HUES64 (cell line): ENCODE data around the gene NOLC1.
"Not testable (repeated sequence)": the region's sequence is repeated elsewhere in the genome, so short reads cannot be mapped to it uniquely, and the experiment has no call there.

Source experiments
- H3K27ac ChIP-seq: 2 replicates; pipeline ENCODE4 v1.7.0; 2013; ENCODE audit warnings: low read depth, low read length, inconsistent platforms
- H3K27me3 ChIP-seq: 2 replicates; pipeline ENCODE4 v1.6.1; 2013; ENCODE audit warnings: mild to moderate bottlenecking, low read length; ENCODE audit not compliant: insufficient read depth
- H3K36me3 ChIP-seq: 2 replicates; pipeline ENCODE4 v1.6.1; 2013; ENCODE audit warnings: mild to moderate bottlenecking, low read length; ENCODE audit not compliant: insufficient read depth
- H3K4me1 ChIP-seq: 2 replicates; pipeline ENCODE4 v1.6.1; 2013; ENCODE audit warnings: mild to moderate bottlenecking, low read length, moderate library complexity; ENCODE audit not compliant: insufficient read depth
- H3K4me3 ChIP-seq: 2 replicates; pipeline ENCODE4 v1.5.1; 2013; ENCODE audit warnings: mild to moderate bottlenecking, low read length, moderate library complexity
- H3K9ac ChIP-seq: 2 replicates; pipeline ENCODE4 v1.6.1; 2013; ENCODE audit warnings: mild to moderate bottlenecking, low read depth, low read length
- H3K9me3 ChIP-seq: 2 replicates; pipeline ENCODE4 v1.6.1; 2013; ENCODE audit warnings: low read depth, low read length; ENCODE audit not compliant: insufficient read depth
- WGBS: fragments of 150-250, 120-280 bp; methylation state at CpG from one replicate; pipeline ENCODE4 v1.1.7; 2013; ENCODE audit warnings: missing lambda C conversion rate; 5-methylcytosine and 5-hydroxymethylcytosine counted together

The NOLC1 gene

DNA sequence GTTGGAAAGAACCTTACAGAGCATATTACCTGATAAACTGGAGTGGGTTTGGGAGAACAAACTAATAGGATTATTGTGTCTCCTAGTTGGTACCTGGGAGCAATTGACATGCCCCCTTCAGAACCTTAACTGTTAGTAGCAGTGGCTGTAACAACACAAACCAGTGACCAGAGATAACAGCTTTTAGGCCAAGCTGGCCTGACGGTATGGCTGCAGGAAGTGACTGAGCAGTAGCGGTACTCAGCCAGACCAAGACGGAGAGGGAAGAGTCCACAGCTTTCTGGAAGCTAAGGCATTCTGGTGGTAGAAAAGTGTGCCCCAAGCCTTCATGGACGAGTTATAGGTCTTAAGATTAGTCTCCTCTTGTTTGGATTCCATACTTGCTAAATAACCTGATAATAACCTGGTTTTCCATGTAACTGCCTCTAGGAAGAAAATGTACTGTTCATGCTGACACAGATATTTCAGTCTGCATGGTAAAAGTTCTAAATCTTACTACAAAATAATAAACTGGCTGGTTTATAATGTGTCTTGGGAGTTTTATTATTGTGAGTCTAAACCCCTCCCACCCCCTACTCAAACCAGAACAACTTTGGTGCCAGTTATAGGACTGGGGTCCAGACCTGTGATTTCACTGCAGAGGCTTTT lies 11.3 kb downstream of the NOLC1 start:
- Histone ChIP-seq H3K9ac (no peak overlapping the region; the same call in 1 of the 2 replicates), H3K27me3 (no peaks in the 10 kb centered on the region), H3K36me3 (peaks cover 58% of the 10 kb centered on the region), H3K4me1 (no peaks in the 10 kb centered on the region), H3K27ac (peak overlapping the region; percentile 72; the same call in 1 of the 2 replicates), H3K9me3 (no peaks in the 10 kb centered on the region), H3K4me3 (no peak overlapping the region)
- WGBS, result 85% methylated on average over 4 of the region's 4 CpGs

- Histone ChIP-seq H3K9ac (no peak overlapping the region), H3K4me1 (no peaks in the 10 kb centered on the region), H3K36me3 (peaks cover 14% of the 10 kb centered on the region), H3K27me3 (no peaks in the 10 kb centered on the region), H3K9me3 (no peaks in the 10 kb centered on the region), H3K4me3 (no peak overlapping the region), H3K27ac (no peak overlapping the region)
- WGBS, result 100% methylated on average over 1 of the region's 1 CpG
Measured at GRCh38 chr10:102167861-102168260, 15.7 kb downstream of the NOLC1 start.

- Histone ChIP-seq H3K9ac (no peak overlapping the region), H3K4me1 (no peaks in the 10 kb centered on the region), H3K9me3 (no peaks in the 10 kb centered on the region), H3K27me3 (no peaks in the 10 kb centered on the region), H3K27ac (no peak overlapping the region), H3K4me3 (no peak overlapping the region), H3K36me3 (no peaks in the 10 kb centered on the region)
- 76% methylated on average over 3 of the region's 3 CpGs for WGBS
Measured at GRCh38 chr10:102170602-102171001, 18.4 kb downstream of the NOLC1 start.

DNA sequence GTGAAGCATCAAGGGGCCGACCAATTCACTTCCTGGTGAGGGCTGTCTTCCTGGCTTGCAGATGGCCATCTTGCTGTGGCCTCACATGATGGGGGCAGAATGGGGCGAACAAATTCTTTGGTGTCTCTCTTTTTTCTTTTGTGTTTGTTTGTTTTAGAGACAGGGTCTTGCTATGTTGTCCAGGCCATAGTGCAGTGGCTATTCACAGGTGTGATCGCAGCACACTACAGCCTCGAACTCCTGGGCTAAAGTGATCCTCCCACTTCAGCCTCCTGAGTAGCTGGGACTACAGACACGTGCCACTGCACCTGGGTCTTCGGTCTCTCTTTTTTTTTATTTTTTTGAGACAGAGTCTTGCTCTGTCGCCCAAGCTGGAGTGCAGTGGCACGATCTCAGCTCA lies 20.1 kb downstream of the NOLC1 start:
- no peaks in the 10 kb centered on the region for H3K4me1 ChIP-seq
- H3K27ac ChIP-seq, result no peak overlapping the region
- no peak overlapping the region for H3K4me3 ChIP-seq
- no peaks in the 10 kb centered on the region for H3K9me3 ChIP-seq
- H3K36me3 ChIP-seq, result no peaks in the 10 kb centered on the region
- 94% methylated on average over 8 of the region's 8 CpGs for WGBS
- H3K27me3 ChIP-seq, result no peaks in the 10 kb centered on the region
- no peak overlapping the region for H3K9ac ChIP-seq

- H3K27ac ChIP-seq, result no peak overlapping the region
- H3K9ac ChIP-seq, result no peak overlapping the region
- WGBS, result 76% methylated on average over 4 of the region's 4 CpGs
- no peak overlapping the region for H3K4me3 ChIP-seq
- H3K9me3 ChIP-seq, result no peaks in the 10 kb centered on the region
- no peaks in the 10 kb centered on the region for H3K4me1 ChIP-seq
- H3K27me3 ChIP-seq, result no peaks in the 10 kb centered on the region
- no peaks in the 10 kb centered on the region for H3K36me3 ChIP-seq
Measured at GRCh38 chr10:102175415-102175814, 23.2 kb downstream of the NOLC1 start.

DNA sequence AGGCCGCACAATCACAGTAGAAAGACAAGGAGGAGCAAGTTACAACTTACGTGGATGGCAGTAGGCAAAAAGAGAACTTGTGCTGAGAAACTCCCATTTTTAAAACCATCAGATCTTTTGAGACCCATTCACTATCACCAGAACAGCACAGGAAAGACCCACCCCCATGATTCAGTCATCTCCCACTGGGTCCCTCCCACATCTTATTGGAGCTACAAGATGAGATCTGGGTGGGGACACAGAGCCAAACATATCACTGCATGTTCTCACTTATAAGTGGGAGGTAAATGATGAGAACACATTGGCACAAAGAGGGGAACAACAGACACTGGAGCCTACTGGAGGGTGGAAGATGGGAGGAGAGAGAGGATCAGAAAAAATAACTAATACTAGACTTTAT lies 32.4 kb downstream of the NOLC1 start:
- WGBS, result 89% methylated on average over 2 of the region's 2 CpGs
- peaks cover 16% of the 10 kb centered on the region for H3K9me3 ChIP-seq
- H3K4me1 ChIP-seq, result no peaks in the 10 kb centered on the region
- no peaks in the 10 kb centered on the region for H3K36me3 ChIP-seq
- no peak overlapping the region for H3K27ac ChIP-seq
- H3K27me3 ChIP-seq, result no peaks in the 10 kb centered on the region
- no peak overlapping the region for H3K4me3 ChIP-seq
- no peak overlapping the region for H3K9ac ChIP-seq

GRCh38 chr10:102185272-102185671 lies 33.1 kb downstream of the NOLC1 start:
- H3K9ac ChIP-seq, result no peak overlapping the region
- no peaks in the 10 kb centered on the region for H3K27me3 ChIP-seq
- WGBS, result 76% methylated on average over 2 of the region's 2 CpGs
- no peaks in the 10 kb centered on the region for H3K4me1 ChIP-seq
- no peaks in the 10 kb centered on the region for H3K36me3 ChIP-seq
- peaks cover 20% of the 10 kb centered on the region for H3K9me3 ChIP-seq
- no peak overlapping the region for H3K27ac ChIP-seq
- no peak overlapping the region for H3K4me3 ChIP-seq

DNA sequence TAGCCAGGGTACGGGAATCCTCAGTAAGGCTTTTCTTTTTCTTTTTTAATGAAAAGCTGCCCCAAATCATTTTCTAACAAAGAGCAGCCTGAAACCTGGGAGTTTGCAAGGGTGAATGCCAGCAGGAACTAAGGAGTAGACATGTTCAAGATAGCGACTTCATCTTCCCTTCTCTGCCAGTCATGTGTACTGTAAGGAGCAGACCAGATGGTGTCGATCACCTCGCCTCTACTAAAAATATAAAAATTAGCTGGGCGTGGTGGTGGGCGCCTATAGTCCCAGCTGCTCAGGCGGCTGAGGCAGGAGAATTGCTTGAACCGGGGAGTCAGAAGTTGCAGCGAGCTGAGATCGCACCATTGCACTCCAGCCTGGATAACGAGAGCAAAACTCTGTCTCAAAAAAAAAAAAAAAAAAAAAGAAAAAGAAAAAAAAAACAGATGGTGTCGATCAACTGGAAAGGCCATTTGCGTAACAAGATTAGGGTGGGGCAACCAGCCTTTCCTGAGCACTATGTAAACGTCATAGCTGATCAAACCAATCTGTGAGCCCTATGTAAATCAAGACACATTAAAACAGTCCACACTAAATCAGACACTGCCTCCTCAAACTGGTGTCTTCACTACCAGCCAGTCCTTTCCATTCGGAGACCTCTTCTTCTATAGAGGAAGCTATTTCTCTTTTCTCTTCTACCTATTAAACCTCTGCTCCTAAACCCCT lies 33.8 kb downstream of the NOLC1 start:
- H3K4me1 ChIP-seq, result no peaks in the 10 kb centered on the region
- H3K27ac ChIP-seq, result no peak overlapping the region
- no peak overlapping the region for H3K4me3 ChIP-seq
- peaks cover 21% of the 10 kb centered on the region for H3K9me3 ChIP-seq
- H3K36me3 ChIP-seq, result no peaks in the 10 kb centered on the region
- no peaks in the 10 kb centered on the region for H3K27me3 ChIP-seq
- H3K9ac ChIP-seq, result no peak overlapping the region
- 90% methylated on average over 15 of the region's 15 CpGs for WGBS

- Histone ChIP-seq H3K4me3 (no peak overlapping the region), H3K4me1 (no peaks in the 10 kb centered on the region), H3K27me3 (no peaks in the 10 kb centered on the region), H3K9ac (no peak overlapping the region), H3K27ac (no peak overlapping the region), H3K36me3 (no peaks in the 10 kb centered on the region), H3K9me3 (peaks cover 36% of the 10 kb centered on the region)
- 68% methylated on average over 3 of the region's 3 CpGs for WGBS
Measured at GRCh38 chr10:102188298-102188940, 36.2 kb downstream of the NOLC1 start.

DNA sequence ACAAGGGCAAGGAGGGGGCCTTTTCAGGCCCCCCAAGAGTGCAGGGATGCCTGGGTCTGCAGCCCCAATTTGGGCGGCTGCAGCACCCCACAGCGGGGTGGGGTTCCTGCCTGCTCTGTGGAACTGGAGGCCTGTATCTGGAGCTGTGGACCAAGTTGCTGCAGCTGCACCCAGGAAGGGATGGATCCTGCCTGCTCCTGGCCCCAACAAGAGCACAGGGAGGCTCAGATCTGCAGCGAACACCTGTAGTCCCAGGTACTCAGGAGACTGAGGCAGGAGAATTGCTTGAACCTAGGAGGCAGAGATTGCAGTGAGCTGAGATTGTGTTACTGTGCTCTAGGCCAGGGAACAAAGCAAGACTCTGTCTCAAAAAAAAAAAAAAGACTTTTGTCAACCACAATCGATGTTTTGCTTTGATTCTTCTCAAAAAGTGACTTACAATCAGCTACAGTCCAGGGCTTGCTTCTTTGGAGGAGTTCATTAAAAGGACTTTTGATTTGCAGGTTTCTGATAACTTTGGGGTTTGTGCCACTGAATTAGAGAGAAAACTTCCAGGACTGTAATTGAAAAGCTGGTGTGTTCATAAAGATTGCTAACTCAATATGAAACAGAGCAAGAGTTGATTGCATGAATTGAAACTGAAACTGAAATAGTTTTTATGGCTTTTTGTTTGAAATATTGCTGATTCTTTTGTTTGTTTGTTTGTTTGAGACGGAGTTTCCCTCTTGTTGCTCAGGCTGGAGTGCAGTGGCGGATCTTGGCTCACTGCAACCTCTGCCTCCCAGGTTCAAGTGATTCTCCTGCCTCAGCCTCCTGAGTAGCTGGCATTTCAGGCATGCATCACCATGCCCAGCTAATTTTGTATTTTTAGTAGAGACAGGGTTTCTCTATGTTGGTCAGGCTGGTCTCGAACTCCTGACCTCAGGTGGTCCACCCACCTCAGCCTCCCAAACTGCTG lies 37.0 kb downstream of the NOLC1 start:
- not testable (repeated sequence) for H3K9ac ChIP-seq, H3K36me3 ChIP-seq, H3K4me3 ChIP-seq, H3K27me3 ChIP-seq, H3K4me1 ChIP-seq, H3K27ac ChIP-seq
- H3K9me3 ChIP-seq, result peaks cover 36% of the 10 kb centered on the region
- 91% methylated on average over 7 of the region's 7 CpGs for WGBS
